NCI-H526 treated with DMSO at 0.1 percent for 48 hours (cell line): ENCODE data around the gene RUNX2.

Source experiments
- DNase-seq: peaks from one replicate; lab custom pipeline; 2025; lab: John Stamatoyannopoulos, UW

RUNX2 gene

GRCh38 chr6:45677381-45678284 is 349.5 kb downstream of the RUNX2 start:
- DNase-seq, result peak; percentile 40

GRCh38 chr6:45678285-45678607 is 350.1 kb downstream of the RUNX2 start:
- no peak for DNase-seq

GRCh38 chr6:45679163-45679562 is 351.0 kb downstream of the RUNX2 start:
- no peak for DNase-seq

GRCh38 chr6:45679631-45680030 is 351.5 kb downstream of the RUNX2 start:
- no peak for DNase-seq

GRCh38 chr6:45681860-45682511 is 353.9 kb downstream of the RUNX2 start:
- DNase-seq, result no peak

GRCh38 chr6:45684476-45684875 is 356.3 kb downstream of the RUNX2 start:
- no peak for DNase-seq

- DNase-seq, result no peak
Measured at GRCh38 chr6:45685076-45685475, 356.9 kb downstream of the RUNX2 start.

GRCh38 chr6:45686841-45687569 is 358.9 kb downstream of the RUNX2 start:
- no peak for DNase-seq

- DNase-seq, result no peak
Measured at GRCh38 chr6:45687570-45687969, 359.4 kb downstream of the RUNX2 start.

- DNase-seq, result no peak
Measured at GRCh38 chr6:45688180-45688579, 360.1 kb downstream of the RUNX2 start.

GRCh38 chr6:45689926-45690615 is 361.9 kb downstream of the RUNX2 start:
- no peak for DNase-seq

- no peak for DNase-seq
Measured at GRCh38 chr6:45690846-45691245, 362.7 kb downstream of the RUNX2 start.

- no peak for DNase-seq
Measured at GRCh38 chr6:45691426-45691825, 363.3 kb downstream of the RUNX2 start.

- DNase-seq, result no peak
Measured at GRCh38 chr6:45692021-45692420, 363.9 kb downstream of the RUNX2 start.

GRCh38 chr6:45696738-45697137 is 368.6 kb downstream of the RUNX2 start:
- no peak for DNase-seq

- DNase-seq, result no peak
Measured at GRCh38 chr6:45697605-45698004, 369.5 kb downstream of the RUNX2 start.

- DNase-seq, result no peak
Measured at GRCh38 chr6:45698046-45698445, 369.9 kb downstream of the RUNX2 start.

GRCh38 chr6:45699663-45700062 is 371.5 kb downstream of the RUNX2 start:
- no peak for DNase-seq

GRCh38 chr6:45702849-45703739 is 375.0 kb downstream of the RUNX2 start:
- no peak for DNase-seq

GRCh38 chr6:45704056-45704800 is 376.1 kb downstream of the RUNX2 start:
- no peak for DNase-seq
